H9 (cell line): ENCODE measurements around the gene ZNF646. TPM values are rescaled to one million over a fixed set of nuclear protein-coding genes. Genes with fewer than 3 reads are reported as not detected.

Experiments used
- DNase-seq: peaks from one replicate; pipeline ENCODE4 v3.0.0-alpha.2; 2017
- H2AFZ ChIP-seq: one replicate; pipeline ENCODE4 v1.6.1; 2013; ENCODE audit warnings: mild to moderate bottlenecking, low read length, control low read depth, moderate library complexity
- H2AK5ac ChIP-seq: 2 replicates; pipeline ENCODE4 v1.6.1; 2013; ENCODE audit warnings: low read length, control low read depth, mixed read lengths; ENCODE audit not compliant: insufficient read length
- H2BK120ac ChIP-seq: one replicate; pipeline ENCODE4 v1.6.1; 2013; ENCODE audit warnings: low read depth, mild to moderate bottlenecking, low read length, control low read depth, inconsistent platforms; ENCODE audit not compliant: poor library complexity, severe bottlenecking
- H2BK12ac ChIP-seq: 2 replicates; pipeline ENCODE4 v1.6.1; 2013; ENCODE audit warnings: low read length, control low read depth, mixed read lengths, low read depth; ENCODE audit not compliant: insufficient read length
- H2BK15ac ChIP-seq: 2 replicates; pipeline ENCODE4 v1.6.1; 2013; ENCODE audit warnings: low read depth, low read length, control low read depth
- H2BK20ac ChIP-seq: one replicate; pipeline ENCODE4 v1.6.1; 2013; ENCODE audit warnings: low read depth, mild to moderate bottlenecking, low read length, control low read depth, inconsistent platforms; ENCODE audit not compliant: poor library complexity, severe bottlenecking
- H2BK5ac ChIP-seq: 2 replicates; pipeline ENCODE4 v1.6.1; 2013; ENCODE audit warnings: low read length, control low read depth, mixed read lengths; ENCODE audit not compliant: insufficient read length
- H3K14ac ChIP-seq: 2 replicates; pipeline ENCODE4 v1.6.1; 2013; ENCODE audit warnings: low read length, control low read depth; ENCODE audit not compliant: insufficient read depth
- H3K18ac ChIP-seq: 2 replicates; pipeline ENCODE4 v1.6.1; 2013; ENCODE audit warnings: low read depth, mild to moderate bottlenecking, mixed read lengths, low read length, control low read depth; ENCODE audit not compliant: insufficient read length
- H3K23ac ChIP-seq: 2 replicates; pipeline ENCODE4 v1.6.1; 2013; ENCODE audit warnings: low read length, control low read depth, mixed read lengths, low read depth; ENCODE audit not compliant: insufficient read length
- H3K23me2 ChIP-seq: 2 replicates; pipeline ENCODE4 v1.6.1; 2013; ENCODE audit warnings: low read depth, mild to moderate bottlenecking, mixed read lengths, low read length, control low read depth; ENCODE audit not compliant: insufficient read length, poor library complexity, severe bottlenecking
- H3K27ac ChIP-seq: 2 replicates; pipeline ENCODE4 v1.5.1; 2013; ENCODE audit warnings: low read length, control low read depth, mixed read lengths, low read depth; ENCODE audit not compliant: insufficient read length
- H3K27me3 ChIP-seq: 2 replicates; pipeline ENCODE4 v1.6.1; 2013; ENCODE audit warnings: low read length, control low read depth, inconsistent platforms; ENCODE audit not compliant: insufficient read depth
- H3K4ac ChIP-seq: 2 replicates; pipeline ENCODE4 v1.6.1; 2013; ENCODE audit warnings: low read depth, mild to moderate bottlenecking, control low read depth, inconsistent platforms, low read length, moderate library complexity
- H3K4me1 ChIP-seq: 2 replicates; pipeline ENCODE4 v1.6.1; 2013; ENCODE audit warnings: low read length, control low read depth, inconsistent platforms; ENCODE audit not compliant: insufficient read depth
- H3K4me2 ChIP-seq: 2 replicates; pipeline ENCODE4 v1.6.1; 2013; ENCODE audit warnings: low read length, control low read depth, mixed read lengths; ENCODE audit not compliant: insufficient read length, insufficient read depth
- H3K56ac ChIP-seq: 2 replicates; pipeline ENCODE4 v1.6.1; 2013; ENCODE audit warnings: low read depth, mild to moderate bottlenecking, mixed read lengths, low read length, control low read depth; ENCODE audit not compliant: insufficient read length
- H3K79me1 ChIP-seq: 2 replicates; pipeline ENCODE4 v1.6.1; 2013; ENCODE audit warnings: low read depth, mild to moderate bottlenecking, moderate library complexity, low read length, control low read depth, inconsistent platforms; ENCODE audit not compliant: insufficient read depth, poor library complexity, severe bottlenecking
- H3K79me2 ChIP-seq: 2 replicates; pipeline ENCODE4 v1.6.1; 2013; ENCODE audit warnings: low read length, control low read depth, inconsistent platforms; ENCODE audit not compliant: insufficient read depth
- H3K9ac ChIP-seq: 2 replicates; pipeline ENCODE4 v1.6.1; 2013; ENCODE audit warnings: low read length, control low read depth, mixed read lengths; ENCODE audit not compliant: insufficient read length; ENCODE audit errors: extremely low read depth
- H3K9me3 ChIP-seq: one replicate; pipeline ENCODE4 v1.6.1; 2013; ENCODE audit warnings: low read depth, low read length, inconsistent platforms; ENCODE audit not compliant: control insufficient read depth
- H3T11ph ChIP-seq: one replicate; pipeline ENCODE4 v1.6.1; 2013; ENCODE audit warnings: mild to moderate bottlenecking, low read length, control low read depth, inconsistent platforms
- H4K20me1 ChIP-seq: one replicate; pipeline ENCODE4 v1.6.1; 2013; ENCODE audit not compliant: control insufficient read depth, insufficient read length, insufficient read depth
- H4K5ac ChIP-seq: 2 replicates; pipeline ENCODE4 v1.6.1; 2013; ENCODE audit warnings: low read depth, mild to moderate bottlenecking, mixed read lengths, low read length, control low read depth; ENCODE audit not compliant: insufficient read length
- H4K8ac ChIP-seq: replicated peaks from 2 replicates; pipeline ENCODE4 v1.6.1; 2013; ENCODE audit warnings: low read length, control low read depth, mixed read lengths, low read depth; ENCODE audit not compliant: insufficient read length
- H4K91ac ChIP-seq: 2 replicates; pipeline ENCODE4 v1.6.1; 2013; ENCODE audit warnings: low read depth, mild to moderate bottlenecking, moderate library complexity, mixed read lengths, low read length, control low read depth; ENCODE audit not compliant: insufficient read length
- H3K27ac Mint-ChIP-seq, 3 experiments: 2 replicates in 2 of 3; 3 replicates in 1 of 3; pipeline ENCODE4 v1.8.0; 2020 to 2021; ENCODE audit warnings: mixed read lengths in 3 of 3, mild to moderate bottlenecking in 1 of 3, moderate library complexity in 1 of 3
- H3K27me3 Mint-ChIP-seq: 2 replicates; pipeline ENCODE4 v1.8.0; 2021; ENCODE audit warnings: low read depth, mild to moderate bottlenecking, moderate library complexity, mixed read lengths
- H3K36me3 Mint-ChIP-seq, 3 experiments: 2 replicates in 2 of 3; 3 replicates in 1 of 3; pipeline ENCODE4 v1.8.0; 2020 to 2021; ENCODE audit warnings: low read depth in 3 of 3, mixed read lengths in 3 of 3; ENCODE audit not compliant: insufficient read depth in 1 of 3
- H3K4me1 Mint-ChIP-seq, 2 experiments: 2 replicates each; pipeline ENCODE4 v1.8.0; 2020; ENCODE audit warnings: mixed read lengths in 2 of 2
- H3K4me3 Mint-ChIP-seq, 2 experiments: 2 replicates in 1 of 2; 3 replicates in 1 of 2; pipeline ENCODE4 v1.8.0; 2020 to 2021; ENCODE audit warnings: mild to moderate bottlenecking in 2 of 2, mixed read lengths in 2 of 2, moderate library complexity in 1 of 2
- H3K9me3 Mint-ChIP-seq, 2 experiments: 2 replicates in 1 of 2; 3 replicates in 1 of 2; pipeline ENCODE4 v1.8.0; 2020; ENCODE audit warnings: mild to moderate bottlenecking in 2 of 2, mixed read lengths in 2 of 2, moderate library complexity in 1 of 2
- CTCF ChIP-seq: fragments of 200-600 bp; sonication (generic); conservative IDR thresholded peaks from 3 replicates; pipeline ENCODE4 v1.8.0; 2021; ENCODE audit warnings: antibody characterized with exemption, mild to moderate bottlenecking
- WGBS: extraction: QIAGEN DNeasy Blood & Tissue Kit; methylation state at CpG from one replicate; pipeline ENCODE4 v1.1.7; 2013; ENCODE audit warnings: missing lambda C conversion rate, low lambda C conversion rate, mixed read lengths; ENCODE audit not compliant: insufficient read length; ENCODE audit errors: extremely low coverage; 5-methylcytosine and 5-hydroxymethylcytosine counted together
- total RNA-seq: library from RNA; stranded (reverse); gene quantifications from 2 replicates; pipeline ENCODE4 v1.2.1, GENCODE V29; 2021

Gene ZNF646
- total RNA-seq, 1 experiment from 2014 or later, result 29.2 TPM

GRCh38 chr16:31085873-31086628 lies 11.8 kb downstream of the ZNF646 start:
- H3K79me1 ChIP-seq, result peaks cover under 1% of the 10 kb centered on the region
- Mint-ChIP-seq H3K4me1 (peaks cover 0 to 3% of the 10 kb centered on the region in 2 experiments; a peak in 1 of 4 replicates), H3K27me3 (no peaks in the 10 kb centered on the region), H3K9me3 (no peaks in the 10 kb centered on the region), H3K36me3 (peaks cover 6 to 28% (median 26%) of the 10 kb centered on the region in 3 experiments; a peak in 6 of 7 replicates), H3K27ac (peak overlapping the region in 1 of 3 experiments; percentile 92; a peak in 3 of 7 replicates), H3K4me3 (peak overlapping the region in 1 of 2 experiments; percentile 47; a peak in 1 of 5 replicates)
- H2BK20ac ChIP-seq, result no peak overlapping the region
- no peak overlapping the region for H4K8ac ChIP-seq
- no peaks in the 10 kb centered on the region for H4K20me1 ChIP-seq
- no peak overlapping the region for H2BK5ac ChIP-seq
- H3K9ac ChIP-seq, result no peak overlapping the region
- H3K4me1 ChIP-seq, result no peaks in the 10 kb centered on the region
- no peak overlapping the region for H4K91ac ChIP-seq
- no CpG with 5 or more reads among the region's 18 CpGs for WGBS
- no peak overlapping the region for H4K5ac ChIP-seq
- H2AFZ ChIP-seq, result no peak overlapping the region
- H2BK12ac ChIP-seq, result no peak overlapping the region
- no peak overlapping the region for H3K4ac ChIP-seq
- peak; percentile 26 for DNase-seq
- TF ChIP-seq CTCF, result no peak
- H3K23ac ChIP-seq, result no peak overlapping the region
- H2BK120ac ChIP-seq, result no peak overlapping the region
- no peaks in the 10 kb centered on the region for H3K27me3 ChIP-seq
- no peak overlapping the region for H3K18ac ChIP-seq
- no peaks in the 10 kb centered on the region for H3K23me2 ChIP-seq
- H3K9me3 ChIP-seq, result no peaks in the 10 kb centered on the region
- no peak overlapping the region for H2AK5ac ChIP-seq
- no peak overlapping the region for H2BK15ac ChIP-seq
- H3K4me2 ChIP-seq, result no peak overlapping the region
- no peak overlapping the region for H3K56ac ChIP-seq
- H3T11ph ChIP-seq, result no peak overlapping the region
- no peaks in the 10 kb centered on the region for H3K79me2 ChIP-seq
- no peak overlapping the region for H3K27ac ChIP-seq
- H3K14ac ChIP-seq, result no peak overlapping the region
